Lower leg skin (tissue), 3 donors: ENCODE results near the gene NCOA3.
"Not testable (repeated sequence)": the region's sequence is repeated elsewhere in the genome, so short reads cannot be mapped to it uniquely, and the experiment has no call there.

Experiments
- CTCF ChIP-seq, 3 donors: fragments of 450-650 bp; IDR thresholded peaks; one replicate each; pipeline ENCODE4 v1.5.1; 2016; ENCODE audit warnings: antibody characterized with exemption in 3 of 3, mild to moderate bottlenecking in 3 of 3, moderate library complexity in 2 of 3
- POLR2A ChIP-seq, 2 donors: fragments of 450-650 bp; IDR thresholded peaks; one replicate each; pipeline ENCODE4 v1.6.1; 2016 to 2017; ENCODE audit warnings: antibody characterized with exemption in 2 of 2, mild to moderate bottlenecking in 1 of 2, moderate library complexity in 1 of 2

GRCh38 chr20:47500082-47500481, 1.6 kb upstream of the NCOA3 start:
- not testable (repeated sequence) for TF ChIP-seq POLR2A, CTCF (IDR thresholded peaks at IDR 0.05)
